HG02943 (cell line): Measurements from ENCODE around the gene YOD1.

ENCODE experiments used
- ATAC-seq: cut with Tn5 transposase; IDR thresholded peaks from one replicate; pipeline ENCODE4 v1.9.1; 2021; ENCODE audit warnings: mild to moderate bottlenecking, low read depth, moderate library complexity; ENCODE audit not compliant: unreplicated experiment

YOD1 gene

DNA sequence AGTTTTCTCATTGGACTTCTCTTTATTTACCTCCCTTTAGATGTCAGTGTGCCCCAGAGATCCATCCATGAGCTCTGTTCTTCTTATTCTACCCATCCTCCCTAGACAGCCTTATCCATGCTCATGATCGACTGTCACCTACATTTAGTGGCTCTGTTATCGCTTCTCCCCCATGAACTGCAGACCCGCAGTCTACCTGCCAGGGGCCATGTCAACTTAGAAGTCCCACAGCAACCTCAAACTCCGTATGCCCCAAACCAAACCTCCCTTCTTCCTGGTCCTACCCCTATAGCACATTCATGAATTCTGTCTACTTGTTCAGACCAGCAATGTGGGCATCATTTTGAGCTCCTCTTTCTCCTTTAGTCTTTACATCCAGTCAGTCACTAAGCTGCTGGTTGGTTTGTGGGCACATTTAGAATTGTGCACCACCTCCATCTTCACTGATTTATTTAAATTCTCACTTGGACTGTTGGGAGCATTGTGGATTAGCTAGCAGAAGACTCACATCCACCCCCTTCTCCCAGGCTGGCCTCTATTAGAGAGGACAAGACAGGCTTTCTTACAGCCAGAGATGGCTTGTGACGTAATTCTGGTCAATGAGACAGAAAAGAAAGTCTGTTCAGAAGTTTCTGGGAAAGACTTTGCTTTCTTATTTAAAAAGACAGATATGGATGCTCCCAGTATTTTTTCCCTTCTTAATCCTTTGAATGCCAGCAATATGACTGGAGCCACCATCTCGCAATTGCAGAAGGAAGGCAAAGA lies 37.5 kb downstream of the YOD1 start:
- ATAC-seq, result no peak

DNA sequence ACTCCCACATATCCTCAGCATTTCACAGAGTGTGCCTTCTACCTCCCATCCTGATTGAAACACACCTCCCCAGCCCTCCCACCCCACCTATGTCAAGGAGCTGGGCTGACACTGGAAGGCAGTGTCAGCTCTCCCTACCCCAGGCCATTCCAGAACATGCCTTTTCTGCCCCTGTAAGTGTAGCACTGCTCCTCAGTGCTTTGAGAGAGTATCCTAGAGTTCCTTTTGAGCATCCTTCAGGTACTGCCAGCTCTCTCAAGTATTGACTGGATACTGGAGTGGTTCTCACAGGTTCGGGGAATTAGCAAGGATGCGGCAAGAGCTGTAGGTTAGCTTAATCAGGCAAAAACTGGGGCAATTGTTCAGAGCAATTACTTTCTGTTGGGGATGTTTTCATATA lies 40.3 kb downstream of the YOD1 start:
- ATAC-seq, result no peak

- no peak for ATAC-seq
Observed at GRCh38 chr1:207009945-207010344, 41.1 kb downstream of the YOD1 start.

DNA sequence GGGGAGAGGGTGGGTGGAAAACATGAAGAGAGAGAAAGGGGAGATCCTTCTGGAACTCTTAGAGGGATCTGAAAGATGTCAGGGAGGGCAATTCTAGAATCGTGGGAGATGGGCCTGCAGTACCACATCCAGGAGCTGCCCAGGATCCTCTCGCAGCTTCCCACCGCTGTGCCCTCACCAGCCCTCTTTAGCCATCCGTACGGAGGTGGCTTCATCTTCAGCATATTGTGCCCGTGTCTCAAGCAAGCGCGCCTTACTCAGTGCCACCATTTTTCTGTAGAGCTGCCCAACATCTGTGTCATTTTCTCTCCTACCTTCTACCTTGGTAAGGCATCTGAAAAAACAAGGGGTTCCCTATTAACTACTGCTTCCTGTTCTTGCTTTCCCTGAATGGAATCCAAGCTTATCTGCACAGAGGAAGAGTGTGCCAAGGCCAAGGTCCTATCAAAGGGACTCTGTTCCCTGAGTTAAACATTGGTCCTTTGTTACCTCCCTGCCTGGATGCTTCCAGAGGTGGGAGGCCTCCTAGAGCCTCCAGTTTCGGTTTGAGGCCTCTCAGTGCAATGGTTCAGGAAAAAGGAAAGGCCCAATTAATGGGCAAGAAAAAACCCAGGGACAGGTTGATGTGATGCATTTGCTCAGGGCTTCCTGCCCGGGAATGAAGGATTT lies 41.7 kb downstream of the YOD1 start:
- no peak for ATAC-seq

- no peak for ATAC-seq
Observed at GRCh38 chr1:207007352-207008033, 43.5 kb downstream of the YOD1 start.

- no peak for ATAC-seq
Observed at GRCh38 chr1:207006914-207007313, 44.1 kb downstream of the YOD1 start.

- ATAC-seq, result no peak
Observed at GRCh38 chr1:207006083-207006482, 44.9 kb downstream of the YOD1 start.

GRCh38 chr1:207004931-207005830 lies 45.8 kb downstream of the YOD1 start:
- ATAC-seq, result no peak

DNA sequence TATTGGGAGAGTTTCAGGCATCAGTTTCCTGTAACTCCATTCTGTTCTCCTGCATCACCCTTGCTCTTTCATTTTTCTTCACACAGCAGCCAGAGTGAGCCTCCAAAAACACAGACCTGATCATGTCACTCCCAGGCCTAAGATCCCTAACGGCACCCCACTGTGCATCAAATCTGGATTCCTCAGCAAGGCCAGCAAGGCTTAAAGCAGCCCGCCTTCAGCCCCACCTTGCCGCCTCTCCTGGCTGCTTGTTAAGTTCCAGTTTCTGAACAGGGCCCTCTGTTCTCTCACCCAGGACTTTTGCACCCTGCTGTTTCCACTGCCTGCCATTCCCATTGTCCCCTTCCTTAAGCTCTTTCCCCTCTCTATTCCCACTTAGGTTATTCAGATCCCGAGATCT lies 47.8 kb downstream of the YOD1 start:
- no peak for ATAC-seq

DNA sequence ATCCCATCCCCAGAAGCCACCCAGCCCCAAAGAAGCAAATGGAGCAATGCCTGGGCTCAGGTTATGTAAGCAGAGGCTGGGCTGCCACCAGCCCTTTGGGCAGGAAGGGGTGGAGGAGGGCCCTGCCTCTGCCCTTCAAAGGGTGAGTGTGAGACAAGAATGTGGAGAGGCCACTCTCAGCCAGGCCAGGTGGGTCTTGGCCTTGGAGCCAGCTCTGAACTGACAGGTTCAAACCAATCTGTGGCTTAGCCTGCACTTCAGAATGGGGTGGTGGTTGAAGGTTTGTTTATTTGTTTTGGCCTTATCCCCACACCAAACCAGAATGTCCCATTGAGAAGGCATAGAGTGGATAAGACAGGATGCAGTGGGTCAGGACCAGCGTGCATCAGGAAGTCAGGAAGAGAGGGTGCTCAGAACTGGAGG lies 48.3 kb downstream of the YOD1 start:
- no peak for ATAC-seq

GRCh38 chr1:207001492-207002245 lies 49.3 kb downstream of the YOD1 start:
- ATAC-seq, result no peak

DNA sequence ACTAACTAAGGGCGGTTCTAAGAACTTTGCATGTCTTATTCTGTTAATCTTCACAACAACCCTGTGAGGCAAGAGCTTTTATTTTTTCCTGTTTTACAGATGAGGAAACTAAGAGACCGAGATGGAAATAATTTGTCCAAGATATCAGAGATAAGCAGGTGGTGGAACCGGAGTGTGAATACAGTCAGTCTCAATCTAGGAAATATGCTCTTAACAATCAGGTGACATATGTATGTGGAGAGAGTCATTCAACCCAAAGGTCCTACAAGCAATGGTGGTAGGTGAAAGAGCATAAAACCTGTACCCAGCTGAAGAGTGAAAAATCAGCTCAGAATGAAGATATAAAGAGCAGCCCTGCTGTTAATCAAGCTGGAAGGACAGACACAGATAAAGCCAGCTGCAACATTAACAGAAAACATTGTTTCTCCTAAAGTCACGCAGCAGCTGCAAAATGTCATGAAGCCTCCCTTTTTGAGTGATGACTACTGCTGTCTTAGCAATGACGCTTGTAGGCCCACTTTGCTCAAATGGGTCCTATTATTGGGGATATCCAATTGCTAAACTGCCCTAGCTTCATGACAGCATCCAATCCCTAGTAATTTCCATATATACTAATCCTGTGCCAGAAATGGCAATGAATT lies 50.2 kb downstream of the YOD1 start:
- no peak for ATAC-seq

DNA sequence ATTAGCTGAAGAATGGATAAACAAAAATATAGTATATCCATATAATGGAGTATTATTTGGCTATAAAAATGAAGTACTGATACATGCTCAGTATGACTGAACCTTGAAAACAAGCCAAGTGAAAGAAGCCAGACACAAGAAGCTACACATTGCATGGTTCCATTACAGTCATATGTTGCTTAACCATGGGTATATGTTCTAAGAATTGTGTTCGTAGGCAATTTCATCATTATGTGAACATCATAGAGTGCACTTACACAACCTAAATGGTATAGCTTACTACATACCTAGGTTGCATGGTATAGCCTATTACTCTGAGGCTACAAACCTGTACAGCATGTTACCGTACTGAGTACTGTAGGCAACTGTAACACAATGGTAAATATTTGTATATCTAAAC lies 52.2 kb downstream of the YOD1 start:
- no peak for ATAC-seq
